GM12878 (cell line): ENCODE data around the gene C16orf92. TPM values are rescaled to one million over a fixed set of nuclear protein-coding genes. Genes with fewer than 3 reads are reported as not detected.

Experiments used
- ATAC-seq: fragments of 200-7000 bp; cut with Tn5 transposase; 3 replicates; pipeline ENCODE4 v1.9.1; 2020; ENCODE audit warnings: mild to moderate bottlenecking, moderate library complexity
- BruUV-seq: library from RNA; stranded (reverse); fragments of 400-500 nt; replicated peaks from 2 replicates; lab custom pipeline; 2021; lab: Mats Ljungman, UMichigan
- CTCF ChIA-PET: fragments of 300-600 bp; sonication (Branson Sonifier 250); formaldehyde crosslinking; extraction: SDS; loops from one replicate; lab custom pipeline; 2021; ENCODE audit warnings: inconsistent platforms; lab: Yijun Ruan, JAX
- POLR2A ChIA-PET: fragments of 350-600 bp; formaldehyde crosslinking; extraction: SDS; loops from one replicate; lab custom pipeline; 2021; ENCODE audit warnings: inconsistent platforms; lab: Charles Lee
- RAD21 ChIA-PET: fragments of 300-600 bp; sonication (Branson Sonifier 250); formaldehyde crosslinking; loops from one replicate; lab custom pipeline; 2023; ENCODE audit warnings: antibody characterized with exemption; ENCODE audit not compliant: unreplicated experiment; lab: Charles Lee
- SMC1A ChIA-PET: fragments of 300-600 bp; sonication (Branson Sonifier 250); formaldehyde crosslinking; loops from one replicate; lab custom pipeline; 2023; ENCODE audit not compliant: unreplicated experiment, uncharacterized antibody; lab: Charles Lee
- DNase-seq: peaks from one replicate; pipeline ENCODE4 v3.0.0-alpha.2; 2011; ENCODE audit warnings: low read depth, low spot score
- FAIRE-seq: peaks from 3 replicates; lab custom pipeline; 2011; peaks lifted over from hg19 to GRCh38; lab: Jason Lieb, UNC
- H2AFZ ChIP-seq: 2 replicates; pipeline ENCODE4 v1.6.0; 2011; ENCODE audit warnings: low read depth, low read length, control low read depth; ENCODE audit not compliant: control insufficient read depth
- H3K27ac ChIP-seq: 2 replicates; pipeline ENCODE4 v1.5.1; 2011; ENCODE audit warnings: control low read depth; ENCODE audit not compliant: control insufficient read depth, insufficient read depth
- H3K27me3 ChIP-seq, 2 experiments: replicated peaks in 1 of 2; 2 replicates each; pipeline versions ENCODE4 v1.6.0 to v1.6.1; 2011; ENCODE audit warnings: low read length in 1 of 2; ENCODE audit not compliant: control insufficient read depth in 2 of 2, insufficient read depth in 2 of 2
- H3K36me3 ChIP-seq, 2 experiments: 2 replicates each; pipeline ENCODE4 v1.5.1; 2011; ENCODE audit warnings: low read length in 1 of 2; ENCODE audit not compliant: control insufficient read depth in 2 of 2, insufficient read depth in 2 of 2
- H3K4me1 ChIP-seq: 2 replicates; pipeline ENCODE4 v1.6.1; 2011; ENCODE audit warnings: mild to moderate bottlenecking, low read length, moderate library complexity, mixed read lengths; ENCODE audit not compliant: control insufficient read depth, insufficient read depth
- H3K4me2 ChIP-seq: 2 replicates; pipeline ENCODE4 v1.6.0; 2011; ENCODE audit warnings: control low read depth; ENCODE audit not compliant: control insufficient read depth, insufficient read depth
- H3K4me3 ChIP-seq: fragments of 200-600 bp; sonication (generic); 2 replicates; pipeline ENCODE4 v1.5.1; 2016
- H3K79me2 ChIP-seq: 2 replicates; pipeline ENCODE4 v1.6.0; 2011; ENCODE audit warnings: low read length; ENCODE audit not compliant: control insufficient read depth, insufficient read depth
- H3K9ac ChIP-seq: 2 replicates; pipeline ENCODE4 v1.8.0; 2011; ENCODE audit warnings: low read length, control low read depth, mixed read lengths; ENCODE audit not compliant: control insufficient read depth, insufficient read depth
- H3K9me3 ChIP-seq: replicated peaks from 3 replicates; pipeline ENCODE4 v1.5.1; 2011; ENCODE audit warnings: mild to moderate bottlenecking, low read length; ENCODE audit not compliant: control insufficient read depth, insufficient read depth
- H4K20me1 ChIP-seq: 2 replicates; pipeline ENCODE4 v1.6.0; 2011; ENCODE audit not compliant: control insufficient read depth, insufficient read depth
- ATF7 ChIP-seq: fragments of 450-650 bp; IDR thresholded peaks from 2 replicates; pipeline ENCODE4 v1.6.1; 2016; ENCODE audit warnings: low read depth, mild to moderate bottlenecking
- CHD1 ChIP-seq: IDR thresholded peaks from 2 replicates; pipeline ENCODE4 v1.6.1; 2012; ENCODE audit warnings: low read depth, low read length, improper control_type of control experiment
- FOXM1 ChIP-seq: IDR thresholded peaks from 2 replicates; pipeline ENCODE4 v1.6.1; 2012; ENCODE audit warnings: low read depth, mild to moderate bottlenecking, inconsistent platforms, low read length, moderate library complexity
- HDAC6 ChIP-seq: fragments of 200-600 bp; sonication (generic); IDR thresholded peaks from one replicate; pipeline ENCODE4 v1.8.0; 2017; ENCODE audit warnings: antibody characterized with exemption; ENCODE audit not compliant: unreplicated experiment
- IRF4 ChIP-seq: IDR thresholded peaks from 2 replicates; pipeline ENCODE4 v1.6.1; 2011; ENCODE audit warnings: low read depth, low read length
- KAT2A ChIP-seq: conservative IDR thresholded peaks from 2 replicates; pipeline ENCODE4 v1.6.1; 2011; ENCODE audit warnings: low read depth, low read length; ENCODE audit not compliant: control insufficient read depth
- NR2C1 ChIP-seq: fragments of 450-650 bp; IDR thresholded peaks from 2 replicates; pipeline ENCODE4 v1.6.1; 2017; ENCODE audit warnings: antibody characterized with exemption, mild to moderate bottlenecking, moderate library complexity
- RBBP5 ChIP-seq: fragments of 200-600 bp; sonication (generic); conservative IDR thresholded peaks from 2 replicates; pipeline ENCODE4 v1.6.1; 2016
- SMAD1 ChIP-seq: fragments of 450-650 bp; IDR thresholded peaks from 2 replicates; pipeline ENCODE4 v1.6.1; 2018; ENCODE audit warnings: mild to moderate bottlenecking, low read depth; ENCODE audit not compliant: partially characterized antibody
- TCF7 ChIP-seq: IDR thresholded peaks from 2 replicates; pipeline ENCODE4 v1.6.1; 2014; ENCODE audit warnings: antibody characterized with exemption, borderline replicate concordance
- YY1 ChIP-seq: IDR thresholded peaks from 2 replicates; pipeline ENCODE4 v1.6.1; 2011; ENCODE audit warnings: low read depth, mild to moderate bottlenecking, low read length
- ZNF207 ChIP-seq: fragments of 450-650 bp; IDR thresholded peaks from 2 replicates; pipeline ENCODE4 v1.6.1; 2014; ENCODE audit warnings: antibody characterized with exemption, mild to moderate bottlenecking, borderline replicate concordance
- WGBS: methylation state at CpG from one replicate; pipeline ENCODE4 v1.1.6; 2016; ENCODE audit warnings: low lambda C conversion rate; ENCODE audit not compliant: insufficient replicate concordance, insufficient coverage; ENCODE audit errors: missing lambda C conversion rate; 5-methylcytosine and 5-hydroxymethylcytosine counted together
- in situ Hi-C: fragments of 300-500 bp; cut with MboI; formaldehyde crosslinking; loops from 9 replicates; pipeline ENCODE4 v1.14.3; 2018; ENCODE audit warnings: mixed read lengths
- intact Hi-C: fragments of 100-400 bp; cut with micrococcal nuclease; formaldehyde crosslinking; loops from one replicate; pipeline ENCODE4 v1.14.2; 2022; ENCODE audit not compliant: unreplicated experiment
- polyA plus RNA-seq, 11 experiments: library from polyadenylated mRNA; depleted of rRNA in 4 of 11; unstranded in 6 of 11; stranded (reverse) in 5 of 11; fragments of >200 nt; fragmentation: Nextera tagmentation in 4 of 11; fragmentation: Illumina TruSeq in 1 of 11; extraction: Ambion mirVana in 4 of 11; extraction: Trizol in 1 of 11; gene quantifications; 1 replicate in 1 of 11; 2 replicates in 10 of 11; pipeline versions ENCODE4 v1.2.1 to v1.2.3, GENCODE V29; 2011 to 2016; ENCODE audit warnings: inconsistent platforms in 2 of 11, missing spikeins in 2 of 11, low read depth in 1 of 11
- total RNA-seq, 4 experiments: library from RNA; depleted of rRNA in 3 of 4; stranded (reverse); fragments of >200 nt in 3 of 4; fragmentation: Illumina TruSeq in 1 of 4; extraction: Trizol in 1 of 4; gene quantifications; 2 replicates each; pipeline versions ENCODE4 v1.2.1 to v1.2.3, GENCODE V29; 2013 to 2021
- TF ChIP-seq, protein P1 (sequence below): fragments of 450-650 bp; formaldehyde crosslinking; IDR thresholded peaks from 2 replicates; pipeline ENCODE4 v1.4.0; 2020; ENCODE audit warnings: mild to moderate bottlenecking, moderate library complexity
- TF ChIP-seq, protein P2 (sequence below): fragments of 450-650 bp; IDR thresholded peaks from 2 replicates; pipeline ENCODE4 v1.6.1; 2017; ENCODE audit warnings: borderline replicate concordance
- TF ChIP-seq, protein P3 (sequence below): IDR thresholded peaks from 2 replicates; pipeline ENCODE4 v1.6.1; 2011; ENCODE audit warnings: borderline replicate concordance, low read depth, mild to moderate bottlenecking, moderate library complexity, low read length; ENCODE audit not compliant: insufficient read depth, poor library complexity, severe bottlenecking

Gene C16orf92
- total and polyA plus RNA-seq, 10 of the 15 experiments (the other 5 are each of a cell fraction or from before 2014, with no cell fraction given): not detected

DNA sequence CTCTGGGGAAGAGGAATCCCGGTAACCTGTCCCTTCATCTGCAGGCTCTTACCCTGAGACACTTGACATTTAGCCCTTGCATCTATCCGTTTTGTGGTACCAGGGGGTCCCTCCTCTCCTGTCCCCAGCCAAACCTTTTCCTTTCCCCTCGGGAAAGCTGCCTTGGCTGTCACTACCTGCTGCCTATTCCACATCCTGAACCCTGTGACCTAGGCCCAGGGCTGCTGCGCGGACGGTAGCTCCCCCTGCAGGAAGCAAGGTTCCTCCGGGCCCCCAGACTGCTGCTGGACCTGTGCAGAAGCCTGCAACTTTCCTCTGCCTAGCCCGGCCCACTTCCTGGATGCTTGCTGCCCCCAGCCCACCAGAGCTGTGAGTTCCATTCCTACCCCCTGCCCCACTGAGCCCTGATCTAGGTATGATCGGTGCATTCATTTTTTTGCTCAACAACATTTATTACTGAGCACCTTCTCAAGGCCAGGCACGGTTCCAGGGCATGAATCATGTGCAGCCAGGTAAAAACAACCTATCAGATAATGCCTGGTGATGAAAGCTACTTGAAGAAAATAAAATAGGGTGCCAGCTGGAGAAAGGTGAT is 32.1 kb downstream of the C16orf92 start:
- intact Hi-C loops: no loop called here
- POLR2A ChIA-PET: interaction anchor here (0.6 to 1.6 kb wide), 5 partner anchors 10 to 95 kb away, joined by 3 to 6 read pairs (median 5); partner anchors contain the start of genes ALDOA and TBX6
- Histone ChIP-seq H2AFZ (no peak overlapping the region), H3K4me1 (peaks cover 3% of the 10 kb centered on the region; the same call in 1 of the 2 replicates), H3K27ac (no peak overlapping the region), H4K20me1 (no peaks in the 10 kb centered on the region), H3K36me3 (no peaks in the 10 kb centered on the region), H3K9me3 (no peaks in the 10 kb centered on the region), H3K4me3 (no peak overlapping the region), H3K4me2 (no peak overlapping the region), H3K27me3 (no peaks in the 10 kb centered on the region), H3K9ac (no peak overlapping the region), H3K79me2 (no peaks in the 10 kb centered on the region)
- RAD21 ChIA-PET: interaction anchor here (0.6 to 2.0 kb wide), 6 partner anchors 10 to 206 kb away, joined by 3 to 12 read pairs (median 8); partner anchors contain the start of genes ALDOA and TBX6
- CTCF ChIA-PET: interaction anchor here (0.6 to 4.8 kb wide), 18 partner anchors 10 to 265 kb away, joined by 3 to 51 read pairs (median 4); partner anchors contain the start of genes ALDOA, CORO1A, KCTD13 and SEZ6L2
- SMC1A ChIA-PET: interaction anchor here (0.6 to 1.6 kb wide), 7 partner anchors 10 to 207 kb away, joined by 3 to 6 read pairs (median 3); partner anchors contain the start of genes ALDOA, TBX6 and TLCD3B
- BruUV-seq: no TSS peak
- 40% methylated on average over 10 of the region's 10 CpGs for WGBS
- FAIRE-seq (no peak), DNase-seq (no peak), ATAC-seq (peak; percentile 85)
- in situ Hi-C loops: no loop called here
- TF ChIP-seq CHD1: no peak
- TF ChIP-seq ZNF207: no peak
- no peak for TF ChIP-seq HDAC6
- no peak for TF ChIP-seq TCF7
- TF ChIP-seq ATF7: no peak
- no peak for TF ChIP-seq IRF4
- TF ChIP-seq SMAD1: no peak
- TF ChIP-seq, protein P1, sequence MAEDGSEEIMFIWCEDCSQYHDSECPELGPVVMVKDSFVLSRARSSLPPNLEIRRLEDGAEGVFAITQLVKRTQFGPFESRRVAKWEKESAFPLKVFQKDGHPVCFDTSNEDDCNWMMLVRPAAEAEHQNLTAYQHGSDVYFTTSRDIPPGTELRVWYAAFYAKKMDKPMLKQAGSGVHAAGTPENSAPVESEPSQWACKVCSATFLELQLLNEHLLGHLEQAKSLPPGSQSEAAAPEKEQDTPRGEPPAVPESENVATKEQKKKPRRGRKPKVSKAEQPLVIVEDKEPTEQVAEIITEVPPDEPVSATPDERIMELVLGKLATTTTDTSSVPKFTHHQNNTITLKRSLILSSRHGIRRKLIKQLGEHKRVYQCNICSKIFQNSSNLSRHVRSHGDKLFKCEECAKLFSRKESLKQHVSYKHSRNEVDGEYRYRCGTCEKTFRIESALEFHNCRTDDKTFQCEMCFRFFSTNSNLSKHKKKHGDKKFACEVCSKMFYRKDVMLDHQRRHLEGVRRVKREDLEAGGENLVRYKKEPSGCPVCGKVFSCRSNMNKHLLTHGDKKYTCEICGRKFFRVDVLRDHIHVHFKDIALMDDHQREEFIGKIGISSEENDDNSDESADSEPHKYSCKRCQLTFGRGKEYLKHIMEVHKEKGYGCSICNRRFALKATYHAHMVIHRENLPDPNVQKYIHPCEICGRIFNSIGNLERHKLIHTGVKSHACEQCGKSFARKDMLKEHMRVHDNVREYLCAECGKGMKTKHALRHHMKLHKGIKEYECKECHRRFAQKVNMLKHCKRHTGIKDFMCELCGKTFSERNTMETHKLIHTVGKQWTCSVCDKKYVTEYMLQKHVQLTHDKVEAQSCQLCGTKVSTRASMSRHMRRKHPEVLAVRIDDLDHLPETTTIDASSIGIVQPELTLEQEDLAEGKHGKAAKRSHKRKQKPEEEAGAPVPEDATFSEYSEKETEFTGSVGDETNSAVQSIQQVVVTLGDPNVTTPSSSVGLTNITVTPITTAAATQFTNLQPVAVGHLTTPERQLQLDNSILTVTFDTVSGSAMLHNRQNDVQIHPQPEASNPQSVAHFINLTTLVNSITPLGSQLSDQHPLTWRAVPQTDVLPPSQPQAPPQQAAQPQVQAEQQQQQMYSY (CRISPR knock-in tag): no peak
- TF ChIP-seq RBBP5: no peak
- no peak for TF ChIP-seq FOXM1
- TF ChIP-seq KAT2A: no peak
- TF ChIP-seq, protein P2, sequence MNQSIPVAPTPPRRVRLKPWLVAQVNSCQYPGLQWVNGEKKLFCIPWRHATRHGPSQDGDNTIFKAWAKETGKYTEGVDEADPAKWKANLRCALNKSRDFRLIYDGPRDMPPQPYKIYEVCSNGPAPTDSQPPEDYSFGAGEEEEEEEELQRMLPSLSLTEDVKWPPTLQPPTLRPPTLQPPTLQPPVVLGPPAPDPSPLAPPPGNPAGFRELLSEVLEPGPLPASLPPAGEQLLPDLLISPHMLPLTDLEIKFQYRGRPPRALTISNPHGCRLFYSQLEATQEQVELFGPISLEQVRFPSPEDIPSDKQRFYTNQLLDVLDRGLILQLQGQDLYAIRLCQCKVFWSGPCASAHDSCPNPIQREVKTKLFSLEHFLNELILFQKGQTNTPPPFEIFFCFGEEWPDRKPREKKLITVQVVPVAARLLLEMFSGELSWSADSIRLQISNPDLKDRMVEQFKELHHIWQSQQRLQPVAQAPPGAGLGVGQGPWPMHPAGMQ: no peak
- TF ChIP-seq, protein P3, sequence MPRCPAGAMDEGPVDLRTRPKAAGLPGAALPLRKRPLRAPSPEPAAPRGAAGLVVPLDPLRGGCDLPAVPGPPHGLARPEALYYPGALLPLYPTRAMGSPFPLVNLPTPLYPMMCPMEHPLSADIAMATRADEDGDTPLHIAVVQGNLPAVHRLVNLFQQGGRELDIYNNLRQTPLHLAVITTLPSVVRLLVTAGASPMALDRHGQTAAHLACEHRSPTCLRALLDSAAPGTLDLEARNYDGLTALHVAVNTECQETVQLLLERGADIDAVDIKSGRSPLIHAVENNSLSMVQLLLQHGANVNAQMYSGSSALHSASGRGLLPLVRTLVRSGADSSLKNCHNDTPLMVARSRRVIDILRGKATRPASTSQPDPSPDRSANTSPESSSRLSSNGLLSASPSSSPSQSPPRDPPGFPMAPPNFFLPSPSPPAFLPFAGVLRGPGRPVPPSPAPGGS: no peak
- no peak for TF ChIP-seq NR2C1
- peak; percentile 40; the same call in 1 of the 2 replicates for TF ChIP-seq YY1
